ENCODE results near the gene TAF11L14. TPM values are rescaled to one million over a fixed set of nuclear protein-coding genes. Genes with fewer than 3 reads are reported as not detected.
A peak's percentile ranks its signal among the peaks of the same experiment; 100 is the strongest.

Gene TAF11L14
- total and polyA plus RNA-seq, 2 donors (not counting 1 experiment from before 2014, with no cell fraction given), result not detected

- CTCF ChIA-PET, result interaction anchor here (0.9 to 1.6 kb wide), 2 partner anchors 450 to 476 kb away, joined by 3 to 7 read pairs; no protein-coding TSS in a partner anchor
- H4K20me1 ChIP-seq (ENCODE audit: control insufficient read depth, insufficient read depth, low read length, poor library complexity, severe bottlenecking), result no peaks in the 10 kb centered on the region
Measured at GRCh38 chr5:17665836-17666235, 31.6 kb downstream of the TAF11L14 start.

DNA sequence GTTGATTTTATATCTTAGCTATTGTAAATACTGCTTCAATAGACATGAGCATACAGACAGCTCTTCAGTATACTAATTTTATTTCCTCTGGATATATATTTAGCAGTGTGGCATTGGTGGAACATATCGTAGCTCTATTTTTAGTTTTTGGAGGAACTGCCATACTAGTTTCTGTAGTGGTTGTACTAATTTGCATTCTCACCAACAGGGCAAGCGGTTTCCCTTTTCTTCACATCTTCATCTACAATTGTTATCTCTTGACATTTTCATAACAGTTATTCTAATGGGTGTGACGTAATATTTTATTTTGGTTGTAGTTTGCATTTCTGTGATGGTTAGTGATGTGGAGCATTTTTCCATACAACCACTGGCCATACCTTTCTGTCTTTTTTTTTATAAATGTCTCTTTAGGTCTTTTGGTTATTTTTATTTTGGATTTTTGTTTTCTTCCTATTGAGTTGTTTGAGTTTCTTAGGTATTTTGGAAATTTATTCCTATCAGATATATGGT is 32.5 kb downstream of the TAF11L14 start:
- peaks cover 0 to 27% (median 11%) of the 10 kb centered on the region in 3 donors for H3K9me3 ChIP-seq (ENCODE audit: control extremely low read depth in 1 of 3, control insufficient read depth in 2 of 3, insufficient read depth in 1 of 3, low read length in 2 of 3)
- intact Hi-C loops (cut with micrococcal nuclease), result no loop called here
- no peak overlapping the region for H3K9ac ChIP-seq (ENCODE audit: low read length)
- H3K4me3 ChIP-seq (ENCODE audit: control extremely low read depth in 1 of 5, extremely low read depth in 1 of 5, insufficient read depth in 1 of 5, low read depth in 2 of 5, low read length in 4 of 5), result no peak overlapping the region
- no peaks in the 10 kb centered on the region for H3K36me3 ChIP-seq (replicated peaks in 1 of 2; ENCODE audit: control extremely low read depth in 1 of 2, control insufficient read depth in 1 of 2, extremely low read depth in 1 of 2, insufficient read depth in 2 of 2, low read length in 1 of 2)
- peak; percentile 39 for DNase-seq
- H3K79me2 ChIP-seq (ENCODE audit: control insufficient read depth, insufficient read depth, low read length), result no peaks in the 10 kb centered on the region
- H2AFZ ChIP-seq (ENCODE audit: insufficient read depth, low read depth, low read length, poor library complexity, severe bottlenecking), result no peak overlapping the region
- H3K27me3 ChIP-seq (replicated peaks in 1 of 4; ENCODE audit: control extremely low read depth in 1 of 4, control insufficient read depth in 3 of 4, insufficient read depth in 4 of 4, low read length in 3 of 4), result no peaks in the 10 kb centered on the region
- no CpG with 5 or more reads among the region's 3 CpGs for WGBS (ENCODE audit: insufficient coverage)
- peaks cover 11 to 16% of the 10 kb centered on the region in 2 donors for H3K4me1 ChIP-seq (ENCODE audit: control insufficient read depth in 2 of 2, insufficient read depth in 2 of 2, low read length in 2 of 2)
- Mint-ChIP-seq H3K4me3 (peak overlapping the region; percentile 59), H3K27ac (peak overlapping the region; percentile 7), H3K9me3 (ENCODE audit: insufficient read depth) (peaks cover 6% of the 10 kb centered on the region), H3K4me1 (peaks cover 19% of the 10 kb centered on the region), H3K27me3 (no peaks in the 10 kb centered on the region)
- no peaks in the 10 kb centered on the region for H4K20me1 ChIP-seq (ENCODE audit: control insufficient read depth, insufficient read depth, low read length, poor library complexity, severe bottlenecking)
- ChIA-PET CTCF (no interaction called here), POLR2A (no interaction called here)
- peak; percentile 51 for ATAC-seq (ENCODE audit: low read depth)
- TF ChIP-seq, protein P1, sequence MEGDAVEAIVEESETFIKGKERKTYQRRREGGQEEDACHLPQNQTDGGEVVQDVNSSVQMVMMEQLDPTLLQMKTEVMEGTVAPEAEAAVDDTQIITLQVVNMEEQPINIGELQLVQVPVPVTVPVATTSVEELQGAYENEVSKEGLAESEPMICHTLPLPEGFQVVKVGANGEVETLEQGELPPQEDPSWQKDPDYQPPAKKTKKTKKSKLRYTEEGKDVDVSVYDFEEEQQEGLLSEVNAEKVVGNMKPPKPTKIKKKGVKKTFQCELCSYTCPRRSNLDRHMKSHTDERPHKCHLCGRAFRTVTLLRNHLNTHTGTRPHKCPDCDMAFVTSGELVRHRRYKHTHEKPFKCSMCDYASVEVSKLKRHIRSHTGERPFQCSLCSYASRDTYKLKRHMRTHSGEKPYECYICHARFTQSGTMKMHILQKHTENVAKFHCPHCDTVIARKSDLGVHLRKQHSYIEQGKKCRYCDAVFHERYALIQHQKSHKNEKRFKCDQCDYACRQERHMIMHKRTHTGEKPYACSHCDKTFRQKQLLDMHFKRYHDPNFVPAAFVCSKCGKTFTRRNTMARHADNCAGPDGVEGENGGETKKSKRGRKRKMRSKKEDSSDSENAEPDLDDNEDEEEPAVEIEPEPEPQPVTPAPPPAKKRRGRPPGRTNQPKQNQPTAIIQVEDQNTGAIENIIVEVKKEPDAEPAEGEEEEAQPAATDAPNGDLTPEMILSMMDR (IDR thresholded peaks at IDR 0.05), result no peak
- no peak for TF ChIP-seq EZH2 (IDR thresholded peaks at IDR 0.05; ENCODE audit: borderline replicate concordance, insufficient read depth, low read depth, low read length, poor library complexity, severe bottlenecking)
- H3K27ac ChIP-seq (ENCODE audit: low read length in 2 of 2), result no peak overlapping the region
- peak overlapping the region; percentile 1 for H3K4me2 ChIP-seq (replicated peaks; ENCODE audit: low read depth, low read length, poor library complexity, severe bottlenecking)

More at GRCh38 chr5:17665836-17666235, 31.6 kb downstream of the TAF11L14 start:
- Histone ChIP-seq H3K36me3 (replicated peaks in 1 of 2; ENCODE audit: control extremely low read depth in 1 of 2, control insufficient read depth in 1 of 2, extremely low read depth in 1 of 2, insufficient read depth in 2 of 2, low read length in 1 of 2) (no peaks in the 10 kb centered on the region), H3K4me3 (ENCODE audit: control extremely low read depth in 1 of 5, extremely low read depth in 1 of 5, insufficient read depth in 1 of 5, low read depth in 2 of 5, low read length in 4 of 5) (no peak overlapping the region), H2AFZ (ENCODE audit: insufficient read depth, low read depth, low read length, poor library complexity, severe bottlenecking) (no peak overlapping the region), H3K79me2 (ENCODE audit: control insufficient read depth, insufficient read depth, low read length) (no peaks in the 10 kb centered on the region), H3K9ac (ENCODE audit: low read length) (no peak overlapping the region), H3K27me3 (replicated peaks in 1 of 4; ENCODE audit: control extremely low read depth in 1 of 4, control insufficient read depth in 3 of 4, insufficient read depth in 4 of 4, low read length in 3 of 4) (no peaks in the 10 kb centered on the region), H3K9me3 (ENCODE audit: control extremely low read depth in 1 of 3, control insufficient read depth in 2 of 3, insufficient read depth in 1 of 3, low read length in 2 of 3) (peaks cover 0 to 22% (median 2%) of the 10 kb centered on the region in 3 donors), H3K4me2 (replicated peaks; ENCODE audit: low read depth, low read length, poor library complexity, severe bottlenecking) (no peak overlapping the region), H3K27ac (ENCODE audit: low read length in 2 of 2) (no peak overlapping the region), H3K4me1 (ENCODE audit: control insufficient read depth in 2 of 2, insufficient read depth in 2 of 2, low read length in 2 of 2) (peaks cover 11 to 16% of the 10 kb centered on the region in 2 donors)
- H3K4me1 Mint-ChIP-seq, result peaks cover 19% of the 10 kb centered on the region
- no CpG with 5 or more reads among the region's 2 CpGs for WGBS (ENCODE audit: insufficient coverage)
- no peak for TF ChIP-seq EZH2 (IDR thresholded peaks at IDR 0.05; ENCODE audit: borderline replicate concordance, insufficient read depth, low read depth, low read length, poor library complexity, severe bottlenecking)
- TF ChIP-seq, protein P1 (IDR thresholded peaks at IDR 0.05), result no peak
- no peak overlapping the region for H3K27ac Mint-ChIP-seq
- ATAC-seq (ENCODE audit: low read depth) (peak; percentile 14), DNase-seq (peak; percentile 23)
- no peak overlapping the region for H3K4me3 Mint-ChIP-seq
- intact Hi-C loops (cut with micrococcal nuclease), result no loop called here
- POLR2A ChIA-PET, result no interaction called here
- no peaks in the 10 kb centered on the region for H3K27me3 Mint-ChIP-seq
- no peaks in the 10 kb centered on the region for H3K9me3 Mint-ChIP-seq (ENCODE audit: insufficient read depth)

All from B cell (primary cell).